ENCODE results near the gene CYRIA.

DNA sequence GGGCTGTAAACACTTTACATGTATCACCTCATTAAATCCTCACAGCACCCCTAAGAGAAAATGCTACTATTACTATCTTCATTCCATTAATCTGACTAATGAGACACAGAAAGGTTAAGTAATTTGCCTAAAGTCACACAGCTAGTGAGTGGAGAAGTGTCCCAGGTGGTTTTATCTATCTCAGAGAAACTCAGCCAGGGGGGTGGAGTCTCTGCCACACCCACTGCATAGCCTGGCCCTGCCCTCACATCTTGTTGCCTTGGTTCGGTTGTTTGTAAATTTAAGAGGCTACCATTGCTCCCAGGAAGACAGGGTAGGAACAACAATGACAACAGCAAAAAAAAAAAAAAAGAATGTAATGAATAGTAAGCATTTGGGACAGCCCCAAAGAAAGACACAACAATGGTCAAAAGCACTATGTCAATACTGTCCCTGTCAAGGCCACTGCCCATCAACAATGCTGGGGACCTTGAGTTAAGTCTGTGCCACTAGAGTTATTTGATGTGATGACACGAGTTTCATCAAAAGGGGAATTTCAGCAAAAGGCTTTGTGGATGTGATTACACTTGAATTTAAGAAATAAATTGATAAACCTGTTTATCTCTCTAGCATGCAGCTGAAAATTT, 17.5 kb downstream of the CYRIA start:
- no peak for TF ChIP-seq POLR2A (IDR thresholded peaks at IDR 0.05)
- TF ChIP-seq, protein P1, sequence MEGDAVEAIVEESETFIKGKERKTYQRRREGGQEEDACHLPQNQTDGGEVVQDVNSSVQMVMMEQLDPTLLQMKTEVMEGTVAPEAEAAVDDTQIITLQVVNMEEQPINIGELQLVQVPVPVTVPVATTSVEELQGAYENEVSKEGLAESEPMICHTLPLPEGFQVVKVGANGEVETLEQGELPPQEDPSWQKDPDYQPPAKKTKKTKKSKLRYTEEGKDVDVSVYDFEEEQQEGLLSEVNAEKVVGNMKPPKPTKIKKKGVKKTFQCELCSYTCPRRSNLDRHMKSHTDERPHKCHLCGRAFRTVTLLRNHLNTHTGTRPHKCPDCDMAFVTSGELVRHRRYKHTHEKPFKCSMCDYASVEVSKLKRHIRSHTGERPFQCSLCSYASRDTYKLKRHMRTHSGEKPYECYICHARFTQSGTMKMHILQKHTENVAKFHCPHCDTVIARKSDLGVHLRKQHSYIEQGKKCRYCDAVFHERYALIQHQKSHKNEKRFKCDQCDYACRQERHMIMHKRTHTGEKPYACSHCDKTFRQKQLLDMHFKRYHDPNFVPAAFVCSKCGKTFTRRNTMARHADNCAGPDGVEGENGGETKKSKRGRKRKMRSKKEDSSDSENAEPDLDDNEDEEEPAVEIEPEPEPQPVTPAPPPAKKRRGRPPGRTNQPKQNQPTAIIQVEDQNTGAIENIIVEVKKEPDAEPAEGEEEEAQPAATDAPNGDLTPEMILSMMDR (IDR thresholded peaks at IDR 0.05): no peak
